Measurements from ENCODE around the gene KIAA2012. TPM values are rescaled to one million over a fixed set of nuclear protein-coding genes. Genes with fewer than 3 reads are reported as not detected.

KIAA2012 gene
- total RNA-seq, 1 donor from 2014 or later = 0.11 TPM

DNA sequence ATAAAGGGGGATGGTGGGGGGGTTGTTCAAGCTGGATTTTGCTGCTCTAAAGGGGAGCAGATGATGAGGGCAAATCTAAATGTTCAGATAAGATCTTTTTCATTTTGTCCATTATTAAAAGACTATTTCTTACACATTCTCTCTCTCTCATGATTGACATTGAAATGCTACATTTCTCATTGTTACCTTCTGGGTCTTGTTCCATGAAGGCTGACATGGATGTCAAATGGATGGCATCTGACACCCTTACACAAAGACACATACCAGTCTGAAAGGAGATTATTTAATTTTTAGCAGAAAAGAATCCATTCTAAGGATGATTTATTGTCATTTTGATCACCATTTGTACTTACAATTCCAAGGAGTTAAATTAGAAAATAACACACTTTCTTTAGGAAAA lies 28.3 kb upstream of the KIAA2012 start:
- intact Hi-C loops (cut with DNase I) = no loop called here
- Histone ChIP-seq H3K4me1 (no peaks in the 10 kb centered on the region), H3K27ac (no peak overlapping the region), H3K9me3 (no peaks in the 10 kb centered on the region), H3K27me3 (no peaks in the 10 kb centered on the region), H3K4me3 (no peak overlapping the region), H3K36me3 (no peaks in the 10 kb centered on the region)
- TF ChIP-seq, protein P1, sequence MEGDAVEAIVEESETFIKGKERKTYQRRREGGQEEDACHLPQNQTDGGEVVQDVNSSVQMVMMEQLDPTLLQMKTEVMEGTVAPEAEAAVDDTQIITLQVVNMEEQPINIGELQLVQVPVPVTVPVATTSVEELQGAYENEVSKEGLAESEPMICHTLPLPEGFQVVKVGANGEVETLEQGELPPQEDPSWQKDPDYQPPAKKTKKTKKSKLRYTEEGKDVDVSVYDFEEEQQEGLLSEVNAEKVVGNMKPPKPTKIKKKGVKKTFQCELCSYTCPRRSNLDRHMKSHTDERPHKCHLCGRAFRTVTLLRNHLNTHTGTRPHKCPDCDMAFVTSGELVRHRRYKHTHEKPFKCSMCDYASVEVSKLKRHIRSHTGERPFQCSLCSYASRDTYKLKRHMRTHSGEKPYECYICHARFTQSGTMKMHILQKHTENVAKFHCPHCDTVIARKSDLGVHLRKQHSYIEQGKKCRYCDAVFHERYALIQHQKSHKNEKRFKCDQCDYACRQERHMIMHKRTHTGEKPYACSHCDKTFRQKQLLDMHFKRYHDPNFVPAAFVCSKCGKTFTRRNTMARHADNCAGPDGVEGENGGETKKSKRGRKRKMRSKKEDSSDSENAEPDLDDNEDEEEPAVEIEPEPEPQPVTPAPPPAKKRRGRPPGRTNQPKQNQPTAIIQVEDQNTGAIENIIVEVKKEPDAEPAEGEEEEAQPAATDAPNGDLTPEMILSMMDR (IDR thresholded peaks at IDR 0.05) = no peak
- no peak for DNase-seq (ENCODE audit: low spot score in 2 of 2)

DNA sequence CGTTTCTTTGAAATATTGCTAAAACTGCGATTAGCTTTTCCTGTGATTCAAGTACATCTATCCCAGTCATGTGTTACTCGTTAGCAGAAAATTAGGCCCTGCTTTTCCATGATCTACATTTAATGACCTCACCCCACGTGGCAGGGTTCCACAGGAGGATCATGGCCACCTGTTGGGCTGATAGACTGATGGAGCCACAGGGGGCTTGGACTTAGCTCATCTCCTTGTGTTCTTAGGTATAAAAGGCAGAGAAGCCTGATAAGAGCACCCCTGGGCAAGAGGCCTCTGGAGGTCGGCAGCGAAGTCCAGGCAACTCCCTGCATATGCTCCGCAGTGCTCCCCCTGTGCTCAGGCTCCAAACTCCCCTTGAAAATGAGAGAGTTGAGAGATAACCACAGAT lies 26.5 kb upstream of the KIAA2012 start:
- Histone ChIP-seq H3K4me1 (no peaks in the 10 kb centered on the region), H3K36me3 (no peaks in the 10 kb centered on the region), H3K27me3 (no peaks in the 10 kb centered on the region), H3K9me3 (no peaks in the 10 kb centered on the region), H3K4me3 (no peak overlapping the region), H3K27ac (no peak overlapping the region)
- no peak for DNase-seq (ENCODE audit: low spot score in 2 of 2)
- intact Hi-C loops (cut with DNase I) = no loop called here
- TF ChIP-seq, protein P1 (IDR thresholded peaks at IDR 0.05) = no peak

DNA sequence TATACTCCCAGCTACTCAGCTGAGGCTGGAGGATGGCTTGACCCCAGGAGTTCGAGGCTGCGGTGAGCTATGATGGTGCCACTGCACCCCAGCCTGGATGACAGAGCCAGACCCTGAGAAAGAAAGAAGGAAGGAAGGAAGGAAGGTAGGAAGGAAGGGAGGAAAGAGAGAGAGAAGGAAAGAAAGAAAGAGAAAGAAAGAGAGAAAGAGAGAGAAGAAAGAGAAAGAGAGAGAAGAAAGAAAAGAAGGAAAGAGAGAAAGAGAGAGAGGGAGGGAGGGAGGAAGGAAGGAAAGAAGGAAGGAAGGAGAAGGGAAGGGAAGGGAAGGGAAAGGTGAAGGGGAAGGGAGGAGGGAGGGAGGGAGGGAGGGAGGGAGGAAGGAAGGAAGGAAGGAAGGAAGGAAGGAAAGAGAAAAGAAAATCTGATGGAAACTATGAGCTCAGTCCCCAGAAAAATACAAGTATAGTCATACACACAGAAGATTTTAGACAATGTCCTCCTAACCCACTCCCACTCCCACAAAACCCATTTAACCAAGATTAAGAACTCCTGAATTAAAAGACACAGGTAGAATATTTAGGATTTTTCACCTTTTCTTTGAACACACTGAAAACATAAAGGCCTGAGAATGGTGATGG lies 23.8 kb upstream of the KIAA2012 start:
- no peaks in the 10 kb centered on the region for H3K4me1 ChIP-seq
- no peaks in the 10 kb centered on the region for H3K27me3 ChIP-seq
- no peak overlapping the region for H3K4me3 ChIP-seq
- no peaks in the 10 kb centered on the region for H3K9me3 ChIP-seq
- TF ChIP-seq, protein P1 (IDR thresholded peaks at IDR 0.05) = no peak
- intact Hi-C loops (cut with DNase I) = no loop called here
- DNase-seq (ENCODE audit: low spot score in 2 of 2) = no peak
- no peaks in the 10 kb centered on the region for H3K36me3 ChIP-seq
- no peak overlapping the region for H3K27ac ChIP-seq

DNA sequence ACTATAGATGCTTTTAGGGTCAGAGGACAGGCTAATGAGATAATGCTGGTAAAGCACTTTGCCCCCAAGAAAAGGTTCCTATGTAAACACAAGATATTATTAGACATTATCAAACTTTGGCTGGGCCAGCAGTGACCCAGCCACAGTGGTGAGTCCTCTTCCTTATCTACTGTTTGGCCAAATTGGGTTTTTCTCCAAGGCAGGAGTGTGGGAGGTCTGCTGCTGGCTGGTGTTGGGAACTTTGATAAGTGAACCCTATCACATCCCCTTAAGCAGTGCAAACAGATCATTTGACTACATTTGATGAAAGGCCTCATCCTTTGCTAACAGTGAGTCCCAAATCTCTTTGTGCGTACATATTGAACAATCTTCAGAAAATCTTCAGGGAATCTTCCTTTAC lies 23.2 kb upstream of the KIAA2012 start:
- TF ChIP-seq, protein P1 (IDR thresholded peaks at IDR 0.05) = no peak
- no peaks in the 10 kb centered on the region for H3K36me3 ChIP-seq
- no peaks in the 10 kb centered on the region for H3K9me3 ChIP-seq
- no peaks in the 10 kb centered on the region for H3K27me3 ChIP-seq
- DNase-seq (ENCODE audit: low spot score in 2 of 2) = no peak
- intact Hi-C loops (cut with DNase I) = no loop called here
- H3K4me3 ChIP-seq = no peak overlapping the region
- H3K27ac ChIP-seq = no peak overlapping the region
- H3K4me1 ChIP-seq = no peaks in the 10 kb centered on the region

DNA sequence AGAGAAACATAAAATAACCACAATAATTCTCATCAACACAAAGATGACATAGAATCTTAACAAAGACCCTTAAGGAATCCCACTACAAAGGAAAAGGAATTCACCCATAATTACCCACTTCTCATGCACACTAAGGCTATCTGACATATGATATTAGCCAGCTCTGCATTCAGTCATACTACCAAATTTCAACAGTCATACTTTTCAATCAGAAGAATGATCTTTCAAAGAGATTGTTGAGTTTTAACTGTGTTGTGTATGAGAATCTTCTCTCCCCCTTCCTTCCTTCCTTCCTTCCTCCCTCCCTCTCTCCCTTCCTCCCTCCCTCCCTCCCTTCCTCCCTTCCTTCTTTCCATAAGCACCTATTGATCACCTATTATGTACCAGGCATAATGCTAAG lies 22.4 kb upstream of the KIAA2012 start:
- no peaks in the 10 kb centered on the region for H3K9me3 ChIP-seq
- no peak overlapping the region for H3K4me3 ChIP-seq
- intact Hi-C loops (cut with DNase I) = no loop called here
- H3K27me3 ChIP-seq = no peaks in the 10 kb centered on the region
- H3K27ac ChIP-seq = no peak overlapping the region
- no peak for DNase-seq (ENCODE audit: low spot score in 2 of 2)
- no peaks in the 10 kb centered on the region for H3K4me1 ChIP-seq
- TF ChIP-seq, protein P1 (IDR thresholded peaks at IDR 0.05) = no peak
- no peaks in the 10 kb centered on the region for H3K36me3 ChIP-seq
